Measurements from ENCODE around the gene TDRKH. TPM values are rescaled to one million over a fixed set of nuclear protein-coding genes. Genes with fewer than 3 reads are reported as not detected.

Gene TDRKH
- polyA plus RNA-seq, 1 experiment: 1.0 TPM

- Histone ChIP-seq H3K27ac (ENCODE audit: low read depth, low read length) (no peak overlapping the region), H3K27me3 (ENCODE audit: control insufficient read depth, insufficient read depth, low read length) (peaks cover 76% of the 10 kb centered on the region), H3K9me3 (ENCODE audit: control insufficient read depth, insufficient read depth, low read length) (no peaks in the 10 kb centered on the region; the same call in 1 of the 2 replicates), H3K4me3 (ENCODE audit: low read depth, low read length) (no peak overlapping the region)
- ChIA-PET CTCF (no interaction called here), POLR2A (no interaction called here)
- TF ChIP-seq CTCF (IDR thresholded peaks at IDR 0.05; ENCODE audit: low read depth, low read length): no peak
- DNase-seq (ENCODE audit: low read depth, low spot score): no peak
These were observed 12.1 kb upstream of the TDRKH start for GRCh38 chr1:151802372-151802771.

- no peak for TF ChIP-seq CTCF (IDR thresholded peaks at IDR 0.05; ENCODE audit: low read depth, low read length)
- Histone ChIP-seq H3K27ac (ENCODE audit: low read depth, low read length) (no peak overlapping the region), H3K27me3 (ENCODE audit: control insufficient read depth, insufficient read depth, low read length) (peaks cover 74% of the 10 kb centered on the region), H3K9me3 (ENCODE audit: control insufficient read depth, insufficient read depth, low read length) (no peaks in the 10 kb centered on the region; the same call in 1 of the 2 replicates), H3K4me3 (ENCODE audit: low read depth, low read length) (no peak overlapping the region)
- no peak for DNase-seq (ENCODE audit: low read depth, low spot score)
- ChIA-PET CTCF (no interaction called here), POLR2A (no interaction called here)
These were observed 11.5 kb upstream of the TDRKH start for GRCh38 chr1:151801846-151802245.

- Histone ChIP-seq H3K27ac (ENCODE audit: low read depth, low read length) (no peak overlapping the region), H3K27me3 (ENCODE audit: control insufficient read depth, insufficient read depth, low read length) (peaks cover 72% of the 10 kb centered on the region), H3K9me3 (ENCODE audit: control insufficient read depth, insufficient read depth, low read length) (no peaks in the 10 kb centered on the region; the same call in 1 of the 2 replicates), H3K4me3 (ENCODE audit: low read depth, low read length) (no peak overlapping the region)
- TF ChIP-seq CTCF (IDR thresholded peaks at IDR 0.05; ENCODE audit: low read depth, low read length): no peak
- ChIA-PET POLR2A (no interaction called here), CTCF (no interaction called here)
- no peak for DNase-seq (ENCODE audit: low read depth, low spot score)
These were observed 11.1 kb upstream of the TDRKH start for GRCh38 chr1:151801310-151801820.

GRCh38 chr1:151800830-151801229, 10.5 kb upstream of the TDRKH start:
- ChIA-PET POLR2A (no interaction called here), CTCF (no interaction called here)
- no peak for TF ChIP-seq CTCF (IDR thresholded peaks at IDR 0.05; ENCODE audit: low read depth, low read length)
- Histone ChIP-seq H3K27ac (ENCODE audit: low read depth, low read length) (no peak overlapping the region), H3K9me3 (ENCODE audit: control insufficient read depth, insufficient read depth, low read length) (no peaks in the 10 kb centered on the region; the same call in 1 of the 2 replicates), H3K4me3 (ENCODE audit: low read depth, low read length) (no peak overlapping the region), H3K27me3 (ENCODE audit: control insufficient read depth, insufficient read depth, low read length) (peaks cover 72% of the 10 kb centered on the region)
- DNase-seq (ENCODE audit: low read depth, low spot score): no peak

- ChIA-PET CTCF (no interaction called here), POLR2A (no interaction called here)
- TF ChIP-seq CTCF (IDR thresholded peaks at IDR 0.05; ENCODE audit: low read depth, low read length): no peak
- Histone ChIP-seq H3K27ac (ENCODE audit: low read depth, low read length) (no peak overlapping the region), H3K27me3 (ENCODE audit: control insufficient read depth, insufficient read depth, low read length) (peaks cover 60% of the 10 kb centered on the region), H3K9me3 (ENCODE audit: control insufficient read depth, insufficient read depth, low read length) (no peaks in the 10 kb centered on the region; the same call in 1 of the 2 replicates), H3K4me3 (ENCODE audit: low read depth, low read length) (no peak overlapping the region)
- no peak for DNase-seq (ENCODE audit: low read depth, low spot score)
These were observed 9.1 kb upstream of the TDRKH start for GRCh38 chr1:151799179-151800022.
